K562 (cell line): ENCODE data around the gene INSR. TPM values are rescaled to one million over a fixed set of nuclear protein-coding genes. Genes with fewer than 3 reads are reported as not detected.

Experiments
- SMC3 ChIP-seq: conservative IDR thresholded peaks from 2 replicates; pipeline ENCODE4 v1.6.1; 2011; ENCODE audit warnings: low read depth, low read length, improper control_type of control experiment; ENCODE audit not compliant: insufficient read depth
- TARDBP ChIP-seq: fragments of 450-650 bp; IDR thresholded peaks from 2 replicates; pipeline ENCODE4 v1.6.1; 2016
- ZBTB40 ChIP-seq, 2 experiments: fragments of 450-650 bp in 1 of 2; sonication (generic) in 1 of 2; formaldehyde crosslinking in 1 of 2; IDR thresholded peaks; 2 replicates each; pipeline versions ENCODE4 v1.7.1 to v1.9.0; 2016 to 2022; ENCODE audit warnings: inconsistent platforms in 1 of 2, mild to moderate bottlenecking in 1 of 2, missing genetic modification reagents in 1 of 2
- polyA plus RNA-seq, 8 experiments: library from polyadenylated mRNA; depleted of rRNA in 4 of 8; stranded (reverse) in 5 of 8; unstranded in 3 of 8; fragments of >200 nt; fragmentation: Nextera tagmentation in 2 of 8; fragmentation: Illumina TruSeq in 1 of 8; extraction: Ambion mirVana in 2 of 8; extraction: Trizol in 1 of 8; gene quantifications; 2 replicates each; pipeline versions ENCODE4 v1.2.1 to v1.2.3, GENCODE V29; 2011 to 2014; ENCODE audit warnings: inconsistent platforms in 1 of 8, missing spikeins in 1 of 8
- total RNA-seq, 7 experiments: library from RNA; depleted of rRNA in 6 of 7; stranded (reverse); fragments of >200 nt in 6 of 7; fragmentation: Illumina TruSeq in 2 of 7; extraction: Trizol in 2 of 7; gene quantifications; 2 replicates each; pipeline versions ENCODE4 v1.2.1 to v1.2.3, GENCODE V29; 2011 to 2021; ENCODE audit warnings: low replicate concordance in 1 of 7

Gene INSR
- total and polyA plus RNA-seq, 9 of the 15 experiments (the other 6 are each of a cell fraction or from before 2014, with no cell fraction given): 0.04 to 0.88 (median 0.41) TPM

GRCh38 chr19:7068599-7068998 is 225.6 kb downstream of the INSR start (continued):
- TF ChIP-seq ZBTB40 (IDR thresholded peaks at IDR 0.05): no peak
- TF ChIP-seq ZBTB40 (CRISPR knock-in tag; IDR thresholded peaks at IDR 0.05): no peak
- TF ChIP-seq TARDBP: no peak
- TF ChIP-seq SMC3: no peak
